Embryonic facial prominence (tissue), 1 donor: ENCODE measurements around the gene PREX1.

ENCODE experiments used
- DNase-seq: peaks from one replicate; pipeline ENCODE4 v3.0.0-alpha.2; 2016; ENCODE audit errors: extremely low spot score

Gene PREX1

DNA sequence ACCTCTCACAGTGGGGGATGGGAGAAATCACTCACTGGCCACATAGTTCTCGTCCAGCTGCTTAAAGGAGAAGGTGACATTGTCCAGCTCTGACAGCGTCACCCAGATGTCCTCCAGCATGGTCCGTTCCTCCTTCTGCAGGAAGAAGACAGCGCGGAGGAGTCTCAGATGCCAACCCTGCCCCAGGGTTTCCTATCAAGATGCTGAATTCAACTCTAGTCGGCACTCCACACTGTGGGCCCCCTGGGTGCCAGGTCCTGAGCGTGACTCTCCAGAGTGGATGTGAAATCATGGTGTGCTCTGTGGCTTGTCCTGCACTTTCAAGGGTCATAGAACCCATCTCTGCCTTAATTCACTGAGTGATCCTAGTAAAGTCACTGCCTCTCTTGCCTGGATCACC lies 193.2 kb downstream of the PREX1 start:
- DNase-seq: no peak

GRCh38 chr20:48633620-48634257 lies 194.1 kb downstream of the PREX1 start:
- DNase-seq: no peak

- no peak for DNase-seq
These were observed 194.8 kb downstream of the PREX1 start for GRCh38 chr20:48632825-48633619.

GRCh38 chr20:48632017-48632824 lies 195.6 kb downstream of the PREX1 start:
- no peak for DNase-seq

- no peak for DNase-seq
These were observed 196.4 kb downstream of the PREX1 start for GRCh38 chr20:48631114-48632016.

DNA sequence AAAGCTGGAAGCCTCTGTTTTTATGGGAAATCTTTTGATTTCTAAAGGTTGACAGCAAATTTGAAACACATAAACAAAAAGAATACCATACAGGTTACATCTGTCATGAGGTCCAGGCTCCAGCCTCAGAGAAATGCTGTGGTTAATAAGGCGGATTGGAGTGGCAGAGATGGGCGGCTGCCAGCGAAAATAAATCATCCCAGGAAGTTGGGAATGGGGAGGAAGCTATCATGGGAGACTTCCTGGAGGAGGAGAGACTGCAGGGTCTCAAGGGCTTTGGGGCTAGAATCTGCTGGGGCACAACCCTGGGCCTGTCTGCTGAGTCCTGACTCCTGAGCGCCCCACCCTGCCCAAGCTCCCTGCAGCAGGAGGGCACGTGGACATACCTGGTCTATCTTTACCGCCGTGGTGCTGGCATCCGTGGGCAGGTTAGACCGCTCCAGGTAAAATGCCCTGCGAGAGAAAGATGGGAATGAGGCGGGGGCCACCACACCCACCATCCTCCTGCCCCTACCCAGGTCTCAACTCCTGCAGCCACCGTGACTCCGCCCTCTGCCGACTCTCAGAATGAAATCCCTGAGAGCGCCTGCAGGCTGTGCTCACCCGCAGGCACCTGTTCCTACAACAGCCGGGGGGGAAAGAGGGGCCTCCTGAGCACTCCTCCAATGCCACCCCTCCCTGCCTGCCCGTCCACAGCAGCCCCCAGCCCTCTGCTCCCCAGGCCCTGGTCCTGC lies 197.3 kb downstream of the PREX1 start:
- DNase-seq: no peak

DNA sequence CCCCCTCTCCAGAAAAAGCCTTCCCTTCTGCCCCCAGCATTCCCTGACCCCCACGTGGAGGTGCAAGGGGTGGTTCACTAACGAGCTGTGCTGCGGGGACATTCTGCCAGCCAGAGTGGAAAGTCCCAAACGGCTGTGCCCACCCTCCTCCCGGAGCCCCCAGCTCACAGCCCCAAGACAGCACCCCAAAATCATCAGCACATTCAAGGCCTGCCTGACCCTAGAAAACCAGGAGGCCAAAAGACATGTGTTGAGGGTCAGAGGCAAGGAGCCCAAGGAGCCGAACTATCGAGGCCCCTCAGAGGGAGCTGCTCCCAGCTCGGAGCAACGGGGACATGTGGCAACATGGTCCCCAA lies 197.9 kb downstream of the PREX1 start:
- DNase-seq: no peak

DNA sequence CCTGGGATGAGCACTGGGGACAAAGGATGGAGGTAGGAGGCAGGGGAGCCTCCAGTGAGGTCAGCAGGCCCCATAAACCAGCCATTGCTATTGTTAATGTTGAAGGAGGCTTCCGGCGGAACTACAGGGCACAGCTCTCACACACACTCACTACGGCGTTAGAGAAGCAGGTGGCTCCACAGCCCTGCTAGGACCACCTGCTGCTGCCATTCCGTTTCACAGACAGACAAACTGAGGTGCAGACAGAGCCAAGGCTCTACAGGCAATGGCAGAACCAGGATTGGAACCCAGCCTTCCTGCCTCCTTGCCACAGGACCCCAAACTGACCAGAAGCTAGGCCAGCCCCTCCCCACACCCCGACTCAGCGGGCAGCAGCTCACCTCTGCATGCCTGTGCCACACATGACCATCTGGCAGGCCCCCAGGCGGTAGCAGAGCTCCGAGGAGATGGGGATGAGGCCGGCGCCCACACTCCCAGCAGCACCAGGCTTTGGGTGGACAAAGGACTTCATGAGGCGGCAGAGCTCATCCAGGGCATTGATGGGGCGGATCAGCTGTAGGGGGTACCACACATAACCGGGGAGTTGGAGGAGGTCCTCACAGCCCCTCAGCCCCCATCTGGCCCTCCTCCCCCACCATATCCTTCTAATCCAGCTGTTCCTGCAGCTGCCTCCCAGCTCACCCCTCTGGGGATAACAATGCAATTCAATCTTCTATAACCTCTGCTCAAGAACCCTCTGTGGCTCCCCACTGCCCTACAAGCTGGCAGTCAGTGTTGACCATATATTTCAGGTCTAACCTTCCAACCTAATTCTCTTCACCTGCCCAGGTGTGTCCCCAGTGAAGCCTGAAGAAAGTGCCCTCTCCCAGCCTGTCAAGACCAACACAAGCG lies 198.5 kb downstream of the PREX1 start:
- no peak for DNase-seq

- DNase-seq: no peak
These were observed 200.1 kb downstream of the PREX1 start for GRCh38 chr20:48627737-48628128.

DNA sequence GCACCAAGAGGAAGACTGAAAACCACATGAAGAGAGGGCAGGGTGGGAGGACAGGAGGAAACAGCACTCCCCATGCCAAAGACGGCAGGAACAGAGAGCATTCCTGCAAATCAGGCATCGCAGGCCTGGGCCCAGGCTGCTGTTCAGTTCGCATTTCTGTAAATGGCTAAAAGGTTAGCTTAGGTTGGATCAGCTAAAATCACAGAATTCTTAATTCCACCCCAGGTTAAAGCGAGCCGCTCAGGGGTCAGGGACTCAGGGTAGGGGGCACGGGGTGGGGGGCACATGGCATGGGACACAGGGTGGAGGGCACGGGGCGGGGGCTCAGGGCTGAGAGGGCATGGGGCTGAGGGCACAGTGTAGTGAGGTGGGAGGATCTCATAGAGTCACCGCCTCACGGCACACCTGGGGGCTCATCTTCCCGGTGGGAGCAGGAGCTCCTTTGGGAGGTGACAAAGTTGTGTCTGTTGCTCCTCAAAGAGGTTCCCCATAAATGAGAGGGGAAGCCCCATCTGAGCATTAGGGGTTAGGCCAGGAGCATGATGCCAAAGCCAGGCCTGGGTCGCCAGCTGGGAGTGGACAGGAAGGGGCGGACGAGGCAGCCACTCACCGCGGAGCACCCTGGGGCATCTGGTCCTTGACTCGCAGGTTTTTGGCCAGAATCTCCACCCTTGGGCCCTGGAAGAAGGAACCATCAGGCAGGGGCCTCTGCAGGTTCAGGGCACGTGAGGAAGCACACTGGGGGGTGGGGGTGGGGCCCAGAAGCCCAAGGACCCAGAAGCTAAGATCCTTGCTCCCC lies 200.7 kb downstream of the PREX1 start:
- DNase-seq: no peak

- no peak for DNase-seq
These were observed 201.4 kb downstream of the PREX1 start for GRCh38 chr20:48626226-48626937.

- no peak for DNase-seq
These were observed 202.5 kb downstream of the PREX1 start for GRCh38 chr20:48625136-48625900.

- no peak for DNase-seq
These were observed 203.3 kb downstream of the PREX1 start for GRCh38 chr20:48624315-48625020.

- DNase-seq: no peak
These were observed 203.9 kb downstream of the PREX1 start for GRCh38 chr20:48623906-48624265.

DNA sequence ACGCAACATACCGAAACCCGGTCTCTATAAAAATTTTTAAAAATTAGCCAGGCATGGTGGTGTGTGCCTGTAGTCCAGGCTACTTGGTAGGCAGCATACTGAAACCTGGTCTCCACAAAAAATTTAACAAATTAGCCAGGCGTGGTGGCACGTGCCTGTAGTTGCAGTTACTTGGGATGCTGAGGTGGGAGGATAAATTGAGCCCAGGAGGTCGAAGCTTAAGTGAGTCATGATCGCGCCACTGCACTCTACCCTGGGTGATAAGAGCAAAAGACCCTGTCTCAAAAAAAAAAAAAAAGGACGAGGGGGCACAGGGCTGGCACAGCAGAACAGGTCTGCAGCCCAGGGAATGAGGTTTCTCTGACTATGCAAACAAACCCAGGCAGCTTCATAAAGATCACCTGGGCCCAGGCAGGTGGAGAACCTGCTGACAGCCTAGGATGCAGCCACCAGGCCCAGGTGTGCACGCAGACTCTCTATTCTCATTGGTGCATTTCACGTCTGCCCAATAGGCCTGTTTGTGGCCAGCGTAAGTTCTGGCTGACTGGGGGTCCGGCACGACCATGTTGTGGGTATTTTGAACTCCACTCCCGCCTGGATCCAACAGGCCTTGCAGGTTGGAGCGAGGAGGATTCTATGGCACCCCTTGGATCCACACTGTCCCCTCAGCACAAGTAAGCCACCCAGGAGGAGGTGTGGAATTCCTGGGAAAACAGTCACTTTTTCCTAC lies 204.5 kb downstream of the PREX1 start:
- no peak for DNase-seq

DNA sequence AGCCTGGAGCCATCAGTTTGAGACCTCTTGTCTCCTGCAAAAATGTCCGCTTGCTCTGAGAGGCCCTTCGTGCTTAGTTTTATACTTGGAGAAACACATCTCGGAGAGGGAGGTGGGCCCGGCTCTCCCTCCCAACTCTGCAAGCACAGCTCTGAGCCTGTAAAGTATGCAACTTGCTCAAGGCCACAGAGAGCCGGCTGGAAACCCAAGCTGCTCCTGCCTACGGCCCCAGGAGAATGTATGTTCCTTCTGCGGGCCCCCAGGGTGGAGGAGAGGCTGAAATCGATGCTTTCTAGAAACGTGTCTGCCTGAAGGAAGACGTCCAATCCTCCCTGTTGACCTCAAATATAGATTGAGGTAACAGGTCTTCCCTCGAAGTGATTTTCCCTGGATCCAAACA lies 205.4 kb downstream of the PREX1 start:
- no peak for DNase-seq
